Measurements from ENCODE around the gene CREB3L1.
"Not testable (repeated sequence)": the region's sequence is repeated elsewhere in the genome, so short reads cannot be mapped to it uniquely, and the experiment has no call there.

Gene CREB3L1

GRCh38 chr11:46295312-46296058, 18.0 kb downstream of the CREB3L1 start:
- DNase-seq (ENCODE audit: low spot score) = peak; percentile 81

- no peak for DNase-seq (ENCODE audit: low spot score)
Measured at GRCh38 chr11:46296059-46296527, 18.6 kb downstream of the CREB3L1 start.

GRCh38 chr11:46296528-46297448, 19.3 kb downstream of the CREB3L1 start:
- DNase-seq (ENCODE audit: low spot score) = peak; percentile 37

GRCh38 chr11:46298699-46299433, 21.4 kb downstream of the CREB3L1 start:
- no peak for DNase-seq (ENCODE audit: low spot score)

- no peak for DNase-seq (ENCODE audit: low spot score)
Measured at GRCh38 chr11:46299451-46299961, 22.0 kb downstream of the CREB3L1 start.

- DNase-seq (ENCODE audit: low spot score) = no peak
Measured at GRCh38 chr11:46300270-46300669, 22.8 kb downstream of the CREB3L1 start.

GRCh38 chr11:46302866-46303265, 25.4 kb downstream of the CREB3L1 start:
- no peak for DNase-seq (ENCODE audit: low spot score)

- DNase-seq (ENCODE audit: low spot score) = not testable (repeated sequence)
Measured at GRCh38 chr11:46304036-46304435, 26.6 kb downstream of the CREB3L1 start.

GRCh38 chr11:46304605-46305179, 27.2 kb downstream of the CREB3L1 start:
- no peak for DNase-seq (ENCODE audit: low spot score)

GRCh38 chr11:46305295-46305694, 27.8 kb downstream of the CREB3L1 start:
- no peak for DNase-seq (ENCODE audit: low spot score)

- no peak for DNase-seq (ENCODE audit: low spot score)
Measured at GRCh38 chr11:46306296-46306853, 28.9 kb downstream of the CREB3L1 start.

GRCh38 chr11:46307369-46307768, 29.9 kb downstream of the CREB3L1 start:
- DNase-seq (ENCODE audit: low spot score) = no peak

- no peak for DNase-seq (ENCODE audit: low spot score)
Measured at GRCh38 chr11:46307785-46308341, 30.4 kb downstream of the CREB3L1 start.

- peak; percentile 66 for DNase-seq (ENCODE audit: low spot score)
Measured at GRCh38 chr11:46308631-46309419, 31.4 kb downstream of the CREB3L1 start.

- DNase-seq (ENCODE audit: low spot score) = no peak
Measured at GRCh38 chr11:46309814-46310259, 32.4 kb downstream of the CREB3L1 start.

GRCh38 chr11:46315033-46315738, 37.7 kb downstream of the CREB3L1 start:
- DNase-seq (ENCODE audit: low spot score) = peak; percentile 71

GRCh38 chr11:46315783-46316563, 38.5 kb downstream of the CREB3L1 start:
- DNase-seq (ENCODE audit: low spot score) = no peak

GRCh38 chr11:46319074-46319453, 41.6 kb downstream of the CREB3L1 start:
- no peak for DNase-seq (ENCODE audit: low spot score)
